Lung (tissue), 12 donors: ENCODE data around the gene LIN28A. TPM values are rescaled to one million over a fixed set of nuclear protein-coding genes. Genes with fewer than 3 reads are reported as not detected.

Source experiments
- ATAC-seq: fragments of 200-7000 bp; cut with Tn5 transposase; one replicate; pipeline ENCODE4 v1.9.1; 2020; ENCODE audit warnings: moderate number of reproducible peaks; ENCODE audit not compliant: insufficient read depth, low FRiP score
- DNase-seq, 3 donors: peaks; one replicate each; pipeline ENCODE4 v3.0.0-alpha.2; 2013 to 2017
- H3K27ac ChIP-seq, 2 donors: one replicate each; pipeline ENCODE4 v1.5.1; 2013; ENCODE audit warnings: mild to moderate bottlenecking in 2 of 2, moderate library complexity in 2 of 2, control low read depth in 1 of 2, inconsistent platforms in 1 of 2, low read depth in 1 of 2, low read length in 1 of 2
- H3K27me3 ChIP-seq, 3 donors: one replicate each; pipeline ENCODE4 v1.5.1; 2013; ENCODE audit warnings: low read length in 2 of 3; ENCODE audit not compliant: control insufficient read depth in 3 of 3, insufficient read depth in 3 of 3
- H3K36me3 ChIP-seq, 4 donors: one replicate each; pipeline ENCODE4 v1.5.1; 2013; ENCODE audit warnings: low read length in 4 of 4, mild to moderate bottlenecking in 1 of 4, moderate library complexity in 1 of 4; ENCODE audit not compliant: control insufficient read depth in 4 of 4, insufficient read depth in 4 of 4
- H3K4me1 ChIP-seq, 5 donors: one replicate each; pipeline ENCODE4 v1.5.1; 2013; ENCODE audit warnings: low read length in 5 of 5, mild to moderate bottlenecking in 2 of 5, moderate library complexity in 1 of 5; ENCODE audit not compliant: control insufficient read depth in 5 of 5, insufficient read depth in 5 of 5
- H3K4me3 ChIP-seq: one replicate; pipeline ENCODE4 v1.5.1; 2013; ENCODE audit warnings: mild to moderate bottlenecking, control low read depth, moderate library complexity
- H3K9ac ChIP-seq, 2 donors: one replicate each; pipeline ENCODE4 v1.5.1; 2013; ENCODE audit warnings: low read length in 2 of 2, control low read depth in 1 of 2; ENCODE audit not compliant: insufficient read depth in 1 of 2
- H3K9me3 ChIP-seq, 4 donors: one replicate each; pipeline ENCODE4 v1.5.1; 2013; ENCODE audit warnings: low read length in 3 of 4, mild to moderate bottlenecking in 1 of 4, moderate library complexity in 1 of 4; ENCODE audit not compliant: control insufficient read depth in 4 of 4, insufficient read depth in 3 of 4
- CTCF ChIP-seq: IDR thresholded peaks from 2 replicates; pipeline ENCODE4 v1.5.1; 2012; ENCODE audit warnings: mild to moderate bottlenecking; ENCODE audit errors: control extremely low read depth, extremely low read depth
- WGBS, 2 donors: extraction: QIAGEN DNeasy Blood & Tissue Kit; methylation state at CpG; one replicate each; pipeline ENCODE4 v1.1.7; 2013; 5-methylcytosine and 5-hydroxymethylcytosine counted together
- polyA plus RNA-seq, 2 donors: library from polyadenylated mRNA; stranded (reverse); fragments of 200-250 nt; gene quantifications; one replicate each; pipeline ENCODE4 v1.2.1, GENCODE V29; 2013
- total RNA-seq, 2 donors: library from RNA; depleted of rRNA in 1 of 2; stranded (reverse); fragments of >200 nt in 1 of 2; gene quantifications; one replicate each; pipeline ENCODE4 v1.2.1, GENCODE V29; 2014 to 2021
- donor health status: control.
- donor health status: control.
- donor health status: Bipolar disorder and iron deficiency.
- donor health status: healthy.
- donor health status: DM: yes; HTN: yes; CAD: no.

LIN28A gene
- total and polyA plus RNA-seq, 4 donors, result 0.80 TPM; not detected in 3

DNA sequence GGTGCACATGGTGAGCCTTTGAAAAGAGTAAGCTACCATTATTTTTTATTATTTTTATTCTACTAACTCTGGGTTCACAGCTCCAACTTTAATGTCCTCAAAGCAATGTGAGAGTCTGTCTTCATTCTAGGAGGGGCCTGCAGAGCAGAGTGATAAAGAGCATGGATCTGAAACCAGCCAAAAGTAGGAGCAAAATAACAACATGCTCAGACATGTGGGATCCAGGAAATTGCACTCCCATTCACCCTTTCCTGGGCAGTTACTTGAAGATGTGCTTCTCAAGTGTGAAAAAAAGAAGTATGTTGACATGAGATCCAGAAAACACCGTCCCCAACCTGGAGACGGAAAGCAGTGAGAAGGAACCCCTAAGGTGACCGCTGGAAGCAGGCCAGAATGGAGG is 8.7 kb upstream of the LIN28A start:
- no peaks in the 10 kb centered on the region for H3K36me3 ChIP-seq
- no peak for TF ChIP-seq CTCF
- no peaks in the 10 kb centered on the region for H3K4me1 ChIP-seq
- H3K9ac ChIP-seq, result no peak overlapping the region
- no peak overlapping the region for H3K27ac ChIP-seq
- H3K9me3 ChIP-seq, result no peaks in the 10 kb centered on the region
- H3K4me3 ChIP-seq, result no peak overlapping the region
- DNase-seq, result no peak
- H3K27me3 ChIP-seq, result no peaks in the 10 kb centered on the region
- 74 to 83% methylated on average over 3 of the region's 3 CpGs for WGBS, 2 donors
- ATAC-seq, result no peak

- no peak overlapping the region for H3K27ac ChIP-seq
- peaks cover 0 to 1% (median 0%) of the 10 kb centered on the region in 3 donors for H3K27me3 ChIP-seq
- H3K9me3 ChIP-seq, result no peaks in the 10 kb centered on the region
- no peaks in the 10 kb centered on the region for H3K36me3 ChIP-seq
- WGBS, 2 donors, result 24 to 39% methylated on average over 4 of the region's 4 CpGs
- no peak for ATAC-seq
- no peak overlapping the region for H3K4me3 ChIP-seq
- no peak for TF ChIP-seq CTCF
- no peaks in the 10 kb centered on the region for H3K4me1 ChIP-seq
- no peak overlapping the region for H3K9ac ChIP-seq
- no peak for DNase-seq
Observed at GRCh38 chr1:26403656-26404055, 7.0 kb upstream of the LIN28A start.

- 80 to 95% methylated on average over 2 of the region's 2 CpGs for whole genome bisulfite sequencing, 2 donors
- Histone ChIP-seq H3K9ac (no peak overlapping the region), H3K4me1 (no peaks in the 10 kb centered on the region), H3K9me3 (no peaks in the 10 kb centered on the region), H3K27me3 (peaks cover 0 to 8% (median 7%) of the 10 kb centered on the region in 3 donors), H3K4me3 (no peak overlapping the region), H3K36me3 (no peaks in the 10 kb centered on the region), H3K27ac (no peak overlapping the region)
- DNase-seq, result no peak
- no peak for TF ChIP-seq CTCF
- ATAC-seq, result no peak
Observed at GRCh38 chr1:26404641-26405040, 6.0 kb upstream of the LIN28A start.

- 74 to 84% methylated on average over 7 of the region's 7 CpGs for WGBS, 2 donors
- Histone ChIP-seq H3K9me3 (no peaks in the 10 kb centered on the region), H3K9ac (no peak overlapping the region), H3K27ac (no peak overlapping the region), H3K4me1 (no peaks in the 10 kb centered on the region), H3K36me3 (no peaks in the 10 kb centered on the region), H3K4me3 (no peak overlapping the region), H3K27me3 (peaks cover 5 to 15% (median 13%) of the 10 kb centered on the region in 3 donors)
- no peak for ATAC-seq
- DNase-seq, result no peak
- TF ChIP-seq CTCF, result no peak
Observed at GRCh38 chr1:26405281-26405915, 5.2 kb upstream of the LIN28A start.
